ENCODE measurements around the gene OR52N4.
"Not testable (repeated sequence)": the region's sequence is repeated elsewhere in the genome, so short reads cannot be mapped to it uniquely, and the experiment has no call there.

Gene OR52N4

GRCh38 chr11:5753943-5754342 is at the start of gene OR52N4:
OR52N4 (plus strand) TSS chr11:5754243; CDS start chr11:5754741, 498 bp downstream.
- no peak for DNase-seq

DNA sequence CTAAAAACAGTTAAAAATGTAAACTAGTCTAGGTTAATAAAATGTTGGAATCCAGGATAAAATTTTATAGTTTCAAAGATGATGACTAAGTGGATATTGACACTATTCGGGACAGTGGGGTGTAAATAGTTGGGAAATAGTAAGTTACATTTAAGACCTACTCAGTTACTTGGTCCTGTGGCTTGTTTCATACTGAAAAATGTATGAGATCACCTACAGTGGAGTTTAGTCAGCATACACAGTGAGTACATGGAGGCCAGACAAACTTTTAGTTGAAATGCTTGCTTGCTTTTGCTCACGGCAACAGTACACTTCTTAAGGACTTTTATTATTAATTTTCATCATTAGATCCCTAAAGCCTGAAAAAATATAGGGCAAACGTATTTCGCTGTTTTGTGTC is 48.4 kb upstream of the OR52N4 start:
- no peak for DNase-seq

GRCh38 chr11:5712507-5712906 is 41.5 kb upstream of the OR52N4 start:
- DNase-seq, result no peak

DNA sequence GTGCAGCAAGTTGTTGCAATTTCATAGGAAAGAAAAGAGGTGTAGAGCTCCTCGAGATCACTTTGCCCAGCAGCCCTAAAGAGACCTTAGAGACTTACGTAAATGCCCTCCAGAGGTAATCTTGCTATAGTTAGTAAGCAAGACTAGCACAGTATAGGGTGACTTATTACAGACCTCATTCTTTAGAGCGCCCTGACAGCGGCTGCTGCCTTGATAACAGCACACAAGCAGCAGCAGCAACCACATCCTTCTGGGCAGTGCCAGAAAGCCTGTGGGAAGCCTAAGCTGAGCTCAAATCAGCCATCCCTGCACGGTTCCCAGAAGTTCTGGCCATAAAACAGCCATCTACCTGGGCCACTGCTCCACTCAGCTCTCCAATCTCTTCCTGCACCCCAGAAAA is 40.3 kb upstream of the OR52N4 start:
- DNase-seq, result no peak

GRCh38 chr11:5716518-5716917 is 37.5 kb upstream of the OR52N4 start:
- DNase-seq, result not testable (repeated sequence)

- DNase-seq, result no peak
These were observed 34.1 kb upstream of the OR52N4 start for GRCh38 chr11:5719703-5720495.

DNA sequence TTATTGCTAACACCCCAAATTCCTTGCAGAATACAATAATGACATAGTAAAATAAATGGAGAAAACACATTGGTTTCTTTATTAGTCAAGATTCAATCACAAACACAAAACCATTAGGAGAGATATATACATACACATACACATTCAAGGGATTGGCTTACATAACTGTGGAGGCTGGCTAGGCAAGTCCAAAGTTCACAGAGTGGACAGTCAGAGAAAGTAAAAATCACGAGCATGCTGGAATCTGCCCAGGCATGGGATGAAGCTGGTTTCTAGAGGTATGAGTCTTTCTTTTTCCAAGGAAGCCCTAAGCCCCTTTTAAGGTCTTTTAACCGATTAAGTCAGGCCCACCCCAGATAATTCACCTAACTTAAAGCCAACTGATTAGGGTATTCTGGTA is 31.4 kb upstream of the OR52N4 start:
- no peak for DNase-seq

- no peak for DNase-seq
These were observed 27.7 kb upstream of the OR52N4 start for GRCh38 chr11:5726351-5726750.

GRCh38 chr11:5727691-5728090 is 26.4 kb upstream of the OR52N4 start:
- DNase-seq, result no peak

DNA sequence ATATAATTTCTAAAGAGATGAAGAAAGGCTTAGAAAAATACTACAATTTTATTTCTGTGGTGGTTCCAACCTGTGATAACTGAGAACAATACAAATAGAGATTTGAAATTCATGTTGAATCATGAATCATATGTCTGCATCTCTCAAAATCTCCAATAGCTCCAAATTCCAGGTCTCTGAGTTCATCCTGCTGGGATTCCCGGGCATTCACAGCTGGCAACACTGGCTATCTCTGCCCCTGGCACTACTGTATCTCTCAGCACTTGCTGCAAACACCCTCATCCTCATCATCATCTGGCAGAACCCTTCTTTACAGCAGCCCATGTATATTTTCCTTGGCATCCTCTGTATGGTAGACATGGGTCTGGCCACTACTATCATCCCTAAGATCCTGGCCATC is 17.6 kb upstream of the OR52N4 start, which contains the start of gene OR56B1:
TSS of gene OR56B1 (plus strand) at position 53 of the 400 bp plus-strand sequence. CDS start at position 122, 69 bp downstream.
- DNase-seq, result no peak

DNA sequence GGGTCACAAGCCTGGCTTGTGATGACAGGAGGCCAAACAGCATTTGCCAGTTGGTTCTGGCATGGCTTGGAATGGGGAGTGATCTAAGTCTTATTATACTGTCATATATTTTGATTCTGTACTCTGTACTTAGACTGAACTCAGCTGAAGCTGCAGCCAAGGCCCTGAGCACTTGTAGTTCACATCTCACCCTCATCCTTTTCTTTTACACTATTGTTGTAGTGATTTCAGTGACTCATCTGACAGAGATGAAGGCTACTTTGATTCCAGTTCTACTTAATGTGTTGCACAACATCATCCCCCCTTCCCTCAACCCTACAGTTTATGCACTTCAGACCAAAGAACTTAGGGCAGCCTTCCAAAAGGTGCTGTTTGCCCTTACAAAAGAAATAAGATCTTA is 17.0 kb upstream of the OR52N4 start:
- no peak for DNase-seq

GRCh38 chr11:5737670-5738392 is 16.2 kb upstream of the OR52N4 start:
- no peak for DNase-seq

- no peak for DNase-seq
These were observed 15.6 kb upstream of the OR52N4 start for GRCh38 chr11:5738431-5738830.

GRCh38 chr11:5746614-5747013 is 7.4 kb upstream of the OR52N4 start:
- no peak for DNase-seq

GRCh38 chr11:5749836-5750235 is 4.2 kb upstream of the OR52N4 start:
- DNase-seq, result no peak

DNA sequence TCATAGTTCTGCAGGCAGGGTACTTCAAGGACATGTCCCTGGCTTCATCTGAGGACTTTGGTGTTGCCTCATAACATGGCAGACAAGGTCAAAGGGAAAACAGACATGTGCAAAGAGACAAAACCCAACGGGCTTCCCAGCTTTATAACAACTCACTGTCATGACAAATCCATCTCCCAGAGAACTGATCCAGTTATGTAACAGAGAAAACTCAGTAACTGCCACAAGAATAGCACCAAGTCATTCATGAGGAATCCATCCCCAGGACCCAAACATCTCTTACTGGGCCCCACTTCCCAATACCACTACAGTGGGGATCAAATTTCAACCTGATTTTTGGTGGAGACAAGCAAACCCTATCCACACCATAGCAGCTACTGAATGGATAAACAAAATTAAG is 13.0 kb downstream of the OR52N4 start:
- no peak for DNase-seq

- DNase-seq, result no peak
These were observed 29.2 kb downstream of the OR52N4 start, which contains the start of gene OR52N5 for GRCh38 chr11:5783255-5783654. OR52N5 (minus strand) TSS chr11:5783355; CDS start chr11:5778634, 4,721 bp downstream.

- no peak for DNase-seq
These were observed 37.1 kb downstream of the OR52N4 start, which contains the start of gene OR52N1 for GRCh38 chr11:5791165-5791564. OR52N1 (minus strand) TSS chr11:5791265; CDS start chr11:5788816, 2,449 bp downstream.

GRCh38 chr11:5796541-5796940 is 42.5 kb downstream of the OR52N4 start:
- no peak for DNase-seq

- no peak for DNase-seq
These were observed 49.9 kb downstream of the OR52N4 start for GRCh38 chr11:5803982-5804381.

Data from GDM1 (cell line).